Measurements from ENCODE around the gene HNRNPF.
"Not testable (repeated sequence)": the region's sequence is repeated elsewhere in the genome, so short reads cannot be mapped to it uniquely, and the experiment has no call there.

GRCh38 chr10:43337536-43337935, 71.5 kb downstream of the HNRNPF start:
- TF ChIP-seq EZH2 (IDR thresholded peaks at IDR 0.05; ENCODE audit: borderline replicate concordance, low read depth, low read length, severe bottlenecking); CTCF (IDR thresholded peaks at IDR 0.05; ENCODE audit: extremely low read depth in 1 of 2, insufficient read depth in 1 of 2, low read depth in 1 of 2, low read length in 2 of 2): not testable (repeated sequence)
